Common myeloid progenitor, CD34-positive (primary cell): ENCODE results near the gene OS9.

Experiments used
- CTCF ChIA-PET: fragments of 350-600 bp; sonication (Branson Sonifier 250); formaldehyde crosslinking; loops from one replicate; lab custom pipeline; 2021; ENCODE audit warnings: antibody characterized with exemption; lab: Charles Lee
- POLR2A ChIA-PET: fragments of 350-600 bp; sonication (Branson Sonifier 250); formaldehyde crosslinking; loops from one replicate; lab custom pipeline; 2021; ENCODE audit warnings: antibody characterized with exemption; lab: Charles Lee
- DNase-seq, 3 donors: peaks; one replicate each; pipeline versions ENCODE4 v3.0.0 to v3.0.0-alpha.2; 2013
- H3K27ac ChIP-seq, 2 experiments: 1 replicate in 1 of 2; 2 replicates in 1 of 2; pipeline ENCODE4 v1.7.0; 2013; ENCODE audit warnings: inconsistent platforms in 2 of 2, low read length in 2 of 2, mild to moderate bottlenecking in 2 of 2, low read depth in 1 of 2, moderate library complexity in 1 of 2; ENCODE audit not compliant: severe bottlenecking in 2 of 2, insufficient read depth in 1 of 2, poor library complexity in 1 of 2
- H3K27me3 ChIP-seq, 5 experiments: replicated peaks in 2 of 5; 1 replicate in 3 of 5; 2 replicates in 2 of 5; pipeline versions ENCODE4 v1.6.1 to v1.7.0; 2013; ENCODE audit warnings: low read length in 4 of 5, mild to moderate bottlenecking in 2 of 5, moderate library complexity in 2 of 5, inconsistent platforms in 1 of 5; ENCODE audit not compliant: insufficient read depth in 5 of 5, control insufficient read depth in 4 of 5
- H3K36me3 ChIP-seq, 4 experiments: 1 replicate in 2 of 4; 2 replicates in 2 of 4; pipeline versions ENCODE4 v1.6.1 to v1.7.0; 2013; ENCODE audit warnings: low read length in 3 of 4, control low read depth in 1 of 4, mild to moderate bottlenecking in 1 of 4; ENCODE audit not compliant: control insufficient read depth in 4 of 4, insufficient read depth in 4 of 4
- H3K4me1 ChIP-seq, 4 experiments: 1 replicate in 3 of 4; 2 replicates in 1 of 4; pipeline versions ENCODE4 v1.6.1 to v1.7.1; 2013; ENCODE audit warnings: low read length in 3 of 4, mild to moderate bottlenecking in 3 of 4, control low read depth in 1 of 4, inconsistent platforms in 1 of 4, moderate library complexity in 1 of 4; ENCODE audit not compliant: control insufficient read depth in 4 of 4, insufficient read depth in 4 of 4; ENCODE audit errors: control extremely low read depth in 1 of 4
- H3K4me3 ChIP-seq, 7 experiments: 1 replicate in 4 of 7; 2 replicates in 3 of 7; pipeline versions ENCODE4 v1.5.1 to v1.7.0; 2013; ENCODE audit warnings: mild to moderate bottlenecking in 7 of 7, low read length in 6 of 7, moderate library complexity in 6 of 7, inconsistent platforms in 2 of 7, low read depth in 2 of 7, control low read depth in 1 of 7; ENCODE audit not compliant: insufficient read depth in 4 of 7, control insufficient read depth in 1 of 7; ENCODE audit errors: extremely low read depth in 1 of 7
- H3K9me3 ChIP-seq, 5 experiments: 1 replicate in 4 of 5; 2 replicates in 1 of 5; pipeline versions ENCODE4 v1.6.1 to v1.7.1; 2013; ENCODE audit warnings: low read length in 4 of 5, mild to moderate bottlenecking in 2 of 5, inconsistent platforms in 1 of 5, low read depth in 1 of 5, moderate library complexity in 1 of 5; ENCODE audit not compliant: control insufficient read depth in 4 of 5, insufficient read depth in 2 of 5; ENCODE audit errors: control extremely low read depth in 1 of 5
- WGBS: methylation state at CpG from one replicate; pipeline ENCODE4 v1.1.5; 2013; ENCODE audit not compliant: insufficient coverage; 5-methylcytosine and 5-hydroxymethylcytosine counted together

The OS9 gene

DNA sequence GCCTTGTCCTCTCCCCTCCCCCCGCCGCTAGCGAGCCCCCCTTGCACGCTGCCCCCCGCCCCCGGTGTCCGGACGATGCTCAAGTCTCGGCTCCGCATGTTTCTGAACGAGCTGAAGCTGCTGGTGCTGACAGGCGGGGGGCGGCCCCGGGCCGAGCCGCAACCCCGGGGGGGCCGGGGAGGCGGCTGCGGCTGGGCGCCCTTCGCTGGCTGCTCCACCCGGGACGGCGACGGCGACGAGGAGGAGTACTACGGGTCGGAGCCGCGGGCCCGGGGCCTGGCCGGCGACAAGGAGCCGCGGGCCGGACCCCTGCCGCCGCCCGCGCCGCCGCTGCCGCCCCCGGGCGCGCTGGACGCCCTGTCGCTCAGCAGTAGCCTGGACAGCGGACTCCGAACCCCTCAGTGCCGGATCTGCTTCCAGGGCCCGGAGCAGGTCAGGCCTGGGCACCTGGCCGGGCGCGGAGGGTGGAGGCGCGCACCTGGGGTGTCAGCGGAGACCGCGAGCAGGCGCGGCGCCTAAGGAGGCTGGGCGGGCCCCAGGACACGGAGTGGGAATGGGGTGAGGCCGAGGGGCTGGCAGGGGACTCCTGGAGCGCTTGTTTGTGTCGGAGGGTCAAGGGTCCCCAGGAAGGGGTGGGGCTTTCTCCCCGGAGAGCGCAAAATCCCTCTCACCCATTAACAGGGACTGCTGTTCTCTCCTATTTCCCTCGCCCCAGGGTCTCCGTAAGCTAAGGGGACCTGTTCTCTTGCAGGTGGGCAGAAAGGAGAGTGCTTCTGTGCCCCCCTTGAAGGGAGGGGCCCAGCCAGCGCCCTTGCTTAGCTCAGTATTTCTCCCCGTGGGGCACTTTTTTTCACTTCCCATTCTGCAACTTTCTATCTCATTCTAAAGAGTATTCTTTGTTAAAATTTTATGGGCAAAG is 61.8 kb downstream of the OS9 start:
- CTCF ChIA-PET = interaction anchor here (1.0 to 3.0 kb wide), 17 partner anchors 10 to 270 kb away, joined by 3 to 43 read pairs (median 4); partner anchors contain the start of genes CYP27B1, TSFM and TSPAN31
- peak overlapping the region in 1 of 2 experiments; percentile 49 for H3K27ac ChIP-seq

DNA sequence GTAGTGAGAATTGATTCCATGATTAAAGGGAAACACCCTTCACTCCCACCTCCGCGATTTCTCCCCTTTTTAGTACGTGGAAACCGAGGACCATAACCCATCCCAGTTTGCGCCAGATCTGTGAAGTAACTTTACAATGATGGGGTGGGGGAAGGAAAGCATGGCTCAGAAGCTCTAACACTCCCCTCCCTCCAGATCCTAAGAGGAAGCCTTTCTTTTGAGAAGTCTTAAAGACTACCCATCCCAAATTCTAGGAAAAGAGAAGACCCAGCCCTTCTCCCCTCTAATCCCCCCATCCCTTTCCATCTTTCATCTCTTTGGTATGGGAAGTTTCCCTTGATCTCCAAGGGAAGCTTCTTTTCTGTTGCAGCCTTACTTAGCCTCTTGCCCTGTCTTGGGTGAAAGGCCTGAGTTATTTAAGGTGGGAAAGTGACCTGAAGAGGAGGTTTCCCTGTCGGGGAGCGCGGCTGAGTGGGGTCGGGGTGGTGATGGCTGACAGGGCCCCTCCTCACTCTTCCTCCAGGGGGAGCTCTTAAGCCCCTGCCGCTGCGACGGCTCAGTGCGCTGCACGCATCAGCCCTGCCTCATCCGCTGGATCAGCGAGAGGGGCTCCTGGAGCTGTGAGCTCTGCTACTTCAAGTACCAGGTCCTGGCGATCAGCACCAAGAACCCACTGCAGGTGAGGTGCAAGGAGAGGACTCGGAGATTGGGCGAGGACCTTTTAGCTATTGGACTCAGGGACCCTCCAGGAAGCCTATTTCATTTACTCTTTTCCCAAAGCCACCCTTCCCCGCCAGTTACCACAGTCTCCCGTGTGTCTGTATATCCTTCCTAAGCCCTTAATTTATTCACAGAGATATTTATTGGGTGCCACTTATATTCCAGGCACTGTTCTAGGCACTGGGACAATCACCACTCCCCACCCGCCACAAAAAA is 62.7 kb downstream of the OS9 start:
- 32% methylated on average over 16 of the region's 22 CpGs for WGBS
- CTCF ChIA-PET = interaction anchor here (0.7 to 3.0 kb wide), 24 partner anchors 9 to 271 kb away, joined by 3 to 43 read pairs (median 4); partner anchors contain the start of genes CYP27B1, TSFM and TSPAN31
- H3K4me3 ChIP-seq = peak overlapping the region in 6 of 7 experiments; percentile 59 to 83 (median 71)

More for the DNA sequence above, 61.8 kb downstream of the OS9 start:
- POLR2A ChIA-PET = interaction anchor here (0.9 to 1.9 kb wide), 2 partner anchors 17 to 79 kb away, joined by 3 to 6 read pairs; partner anchors contain the start of genes EEF1AKMT3 and METTL1
- WGBS = 0% methylated on average over 57 of the region's 76 CpGs
- Histone ChIP-seq H3K9me3 (no peaks in the 10 kb centered on the region), H3K4me3 (peak overlapping the region; percentile 59 to 83 (median 68)), H3K36me3 (peaks cover 0 to 16% (median 11%) of the 10 kb centered on the region in 4 experiments), H3K27me3 (peaks cover 0 to 4% (median 0%) of the 10 kb centered on the region in 5 experiments), H3K4me1 (peaks cover 17 to 48% (median 46%) of the 10 kb centered on the region in 4 experiments)
- no peak for DNase-seq

DNA sequence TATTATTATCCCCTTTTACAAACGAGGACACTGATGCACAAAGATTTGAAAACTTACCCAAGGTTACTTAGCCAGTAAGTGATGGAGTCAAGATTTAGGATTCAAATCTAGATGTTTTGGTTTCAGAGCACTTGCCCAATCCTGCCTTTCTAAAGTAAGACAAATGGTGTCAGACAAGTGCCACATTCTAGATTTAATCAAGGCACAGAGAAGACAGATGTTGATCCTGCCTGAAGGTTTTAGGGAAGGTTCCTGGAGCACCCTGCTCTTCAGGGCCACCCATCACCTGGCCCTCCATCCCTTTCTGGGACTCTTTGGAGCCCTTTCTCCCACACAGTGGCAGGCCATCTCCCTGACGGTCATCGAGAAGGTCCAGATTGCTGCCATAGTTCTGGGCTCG is 63.8 kb downstream of the OS9 start:
- H3K4me3 ChIP-seq = no peak overlapping the region
- POLR2A ChIA-PET = no interaction called here
- no peaks in the 10 kb centered on the region for H3K9me3 ChIP-seq
- peaks cover 10 to 34% (median 30%) of the 10 kb centered on the region in 4 experiments for H3K4me1 ChIP-seq
- no peak overlapping the region for H3K27ac ChIP-seq
- no peak for DNase-seq
- CTCF ChIA-PET = interaction anchor here (1.4 to 3.0 kb wide), 4 partner anchors 8 to 27 kb away, joined by 4 to 43 read pairs (median 10); partner anchors contain the start of gene CYP27B1
- WGBS = 97% methylated on average over 3 of the region's 4 CpGs
- H3K27me3 ChIP-seq = peaks cover 0 to 5% (median 0%) of the 10 kb centered on the region in 5 experiments
- H3K36me3 ChIP-seq = peaks cover 0 to 16% (median 7%) of the 10 kb centered on the region in 4 experiments

More for the DNA sequence above, 62.7 kb downstream of the OS9 start:
- POLR2A ChIA-PET = interaction anchor here (0.9 to 1.0 kb wide), 3 partner anchors 15 to 78 kb away, joined by 3 read pairs; partner anchors contain the start of genes EEF1AKMT3 and METTL1
- H3K9me3 ChIP-seq = no peaks in the 10 kb centered on the region
- H3K27me3 ChIP-seq = peaks cover 0 to 5% (median 0%) of the 10 kb centered on the region in 5 experiments
- DNase-seq = peak; percentile 69 to 81 (median 77)
- peaks cover 13 to 39% (median 36%) of the 10 kb centered on the region in 4 experiments for H3K4me1 ChIP-seq
- peaks cover 0 to 16% (median 7%) of the 10 kb centered on the region in 4 experiments for H3K36me3 ChIP-seq
- H3K27ac ChIP-seq = no peak overlapping the region

DNA sequence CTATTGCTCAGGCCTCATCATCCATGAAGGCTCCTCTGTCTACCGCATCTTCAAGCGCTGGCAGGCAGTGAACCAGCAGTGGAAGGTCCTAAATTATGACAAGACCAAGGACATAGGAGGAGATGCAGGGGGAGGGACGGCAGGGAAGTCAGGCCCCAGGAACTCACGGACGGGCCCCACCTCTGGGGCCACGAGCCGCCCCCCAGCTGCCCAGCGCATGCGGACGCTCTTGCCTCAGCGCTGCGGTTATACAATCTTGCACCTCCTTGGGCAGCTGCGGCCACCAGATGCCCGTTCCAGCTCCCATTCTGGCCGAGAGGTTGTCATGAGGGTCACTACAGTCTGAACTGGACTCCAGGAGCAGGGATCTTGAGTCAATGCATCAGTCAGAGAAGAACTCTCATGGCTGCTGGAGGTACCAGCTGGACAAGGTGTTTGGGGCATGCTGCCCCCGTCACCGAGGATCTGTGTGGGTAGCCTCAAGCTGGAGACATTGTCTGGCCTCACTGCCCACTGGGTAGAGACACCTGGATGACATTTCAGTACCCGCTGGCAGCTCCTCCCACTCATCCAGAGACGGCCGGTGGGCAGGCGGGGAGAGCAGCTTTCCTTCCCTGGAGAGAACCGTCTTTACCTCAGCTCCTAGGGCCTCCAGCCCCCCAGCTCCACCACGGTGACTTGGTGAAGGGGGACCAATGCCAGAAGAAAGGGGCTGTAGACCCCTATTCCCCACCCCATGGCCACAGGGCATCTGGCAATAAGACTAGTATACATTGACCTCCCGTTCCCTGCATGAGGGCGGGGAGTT is 64.8 kb downstream of the OS9 start:
- no peak for DNase-seq
- ChIA-PET POLR2A (interaction anchor here (1.3 kb wide), 1 partner anchor 14 kb away, joined by 3 read pairs; the partner anchor contains the start of gene TSPAN31), CTCF (interaction anchor here (1.0 to 7.4 kb wide), 13 partner anchors 9 to 146 kb away, joined by 3 to 74 read pairs (median 5); partner anchors contain the start of genes CTDSP2, CYP27B1, EEF1AKMT3 and METTL1)
- Histone ChIP-seq H3K27me3 (peaks cover 0 to 12% (median 8%) of the 10 kb centered on the region in 5 experiments), H3K4me3 (no peak overlapping the region), H3K9me3 (no peaks in the 10 kb centered on the region), H3K4me1 (peaks cover 8 to 24% (median 24%) of the 10 kb centered on the region in 4 experiments), H3K36me3 (peaks cover 0 to 16% (median 7%) of the 10 kb centered on the region in 4 experiments), H3K27ac (no peak overlapping the region)
- 95% methylated on average over 13 of the region's 25 CpGs for WGBS

GRCh38 chr12:57759360-57759980 is 65.5 kb downstream of the OS9 start:
- POLR2A ChIA-PET = interaction anchor here (1.3 kb wide), 1 partner anchor 15 kb away, joined by 3 read pairs; the partner anchor contains the start of gene TSPAN31
- no peak overlapping the region for H3K4me3 ChIP-seq
- no peaks in the 10 kb centered on the region for H3K9me3 ChIP-seq
- CTCF ChIA-PET = interaction anchor here (0.7 to 7.4 kb wide), 16 partner anchors 9 to 145 kb away, joined by 3 to 74 read pairs (median 4); partner anchors contain the start of genes CTDSP2, CYP27B1, EEF1AKMT3 and METTL1
- peak in 2 of 3 donors; percentile 67 to 69 for DNase-seq
- 45% methylated on average over 3 of the region's 3 CpGs for WGBS
- H3K4me1 ChIP-seq = peaks cover 4 to 19% (median 18%) of the 10 kb centered on the region in 4 experiments
- H3K36me3 ChIP-seq = peaks cover 0 to 16% (median 7%) of the 10 kb centered on the region in 4 experiments
- no peak overlapping the region for H3K27ac ChIP-seq
- peaks cover 0 to 19% (median 10%) of the 10 kb centered on the region in 5 experiments for H3K27me3 ChIP-seq
